ENCODE measurements around the gene FIGNL2. TPM values are rescaled to one million over a fixed set of nuclear protein-coding genes. Genes with fewer than 3 reads are reported as not detected.

Gene FIGNL2
- total RNA-seq, 6 experiments from 2014 or later = 0.14 to 1.8 (median 0.55) TPM

GRCh38 chr12:51825216-51825615, 23.3 kb downstream of the FIGNL2 start:
- no peak overlapping the region for H3K27ac ChIP-seq
- WGBS (ENCODE audit: insufficient coverage, low coverage, low lambda C conversion rate, missing lambda C conversion rate) = 100% methylated on average over 1 of the region's 5 CpGs
- TF ChIP-seq POLR2A (IDR thresholded peaks at IDR 0.05) (no peak), CTCF (IDR thresholded peaks at IDR 0.05) (no peak)
- peaks cover 0 to 8% (median 2%) of the 10 kb centered on the region in 4 donors for H3K4me1 ChIP-seq
- H3K9me3 ChIP-seq = no peaks in the 10 kb centered on the region
- intact Hi-C loops (cut with DNase I) = loop anchor here (10.0 kb wide), 2 partner anchors 50 to 400 kb away; partner anchors contain the start of gene SLC4A8 (in 1 of the 2)
- ATAC-seq (no peak), DNase-seq (no peak)
- no peaks in the 10 kb centered on the region for H3K36me3 ChIP-seq
- H3K4me3 ChIP-seq = no peak overlapping the region
- H3K27me3 ChIP-seq = no peaks in the 10 kb centered on the region

GRCh38 chr12:51823875-51824565, 24.5 kb downstream of the FIGNL2 start:
- Histone ChIP-seq H3K36me3 (no peaks in the 10 kb centered on the region), H3K27me3 (no peaks in the 10 kb centered on the region)
- 14% methylated on average over 2 of the region's 6 CpGs for WGBS (ENCODE audit: insufficient coverage, low coverage, low lambda C conversion rate, missing lambda C conversion rate)

GRCh38 chr12:51822956-51823355, 25.6 kb downstream of the FIGNL2 start:
- intact Hi-C loops (cut with DNase I) = loop anchor here (5.0 to 10.0 kb wide), 3 partner anchors 52 to 398 kb away; partner anchors contain the start of gene SLC4A8 (in 1 of the 2)
- DNase-seq = no peak
- Histone ChIP-seq H3K9me3 (no peaks in the 10 kb centered on the region), H3K4me1 (peaks cover 0 to 5% (median 1%) of the 10 kb centered on the region in 4 donors), H3K4me3 (no peak overlapping the region), H3K36me3 (no peaks in the 10 kb centered on the region), H3K27me3 (no peaks in the 10 kb centered on the region), H3K27ac (no peak overlapping the region)
- ATAC-seq = no peak
- WGBS (ENCODE audit: insufficient coverage, low coverage, low lambda C conversion rate, missing lambda C conversion rate) = 80% methylated on average over 4 of the region's 4 CpGs
- no peak for TF ChIP-seq POLR2A (IDR thresholded peaks at IDR 0.05)
- TF ChIP-seq CTCF (IDR thresholded peaks at IDR 0.05) = no peak

More at GRCh38 chr12:51823875-51824565, 24.5 kb downstream of the FIGNL2 start:
- Histone ChIP-seq H3K4me1 (peaks cover 0 to 8% (median 2%) of the 10 kb centered on the region in 4 donors), H3K4me3 (no peak overlapping the region), H3K27ac (no peak overlapping the region), H3K9me3 (no peaks in the 10 kb centered on the region)
- TF ChIP-seq CTCF (IDR thresholded peaks at IDR 0.05) (peak; percentile 51 to 69 (median 60)), POLR2A (IDR thresholded peaks at IDR 0.05) (no peak)
- DNase-seq (no peak), ATAC-seq (peak; percentile 59 to 80 (median 74))
- intact Hi-C loops (cut with DNase I) = loop anchor here (5.0 to 10.0 kb wide), 3 partner anchors 51 to 399 kb away; partner anchors contain the start of gene SLC4A8 (in 1 of the 2)

- no peak for ATAC-seq
- H3K4me3 ChIP-seq = no peak overlapping the region
Measured at GRCh38 chr12:51822261-51822616, 26.3 kb downstream of the FIGNL2 start.

More at GRCh38 chr12:51822261-51822616, 26.3 kb downstream of the FIGNL2 start:
- DNase-seq = no peak
- no peaks in the 10 kb centered on the region for H3K9me3 ChIP-seq
- H3K27me3 ChIP-seq = no peaks in the 10 kb centered on the region
- peaks cover 0 to 3% (median 0%) of the 10 kb centered on the region in 4 donors for H3K4me1 ChIP-seq
- no peaks in the 10 kb centered on the region for H3K36me3 ChIP-seq
- intact Hi-C loops (cut with DNase I) = loop anchor here (5.0 to 10.0 kb wide), 3 partner anchors 53 to 397 kb away; partner anchors contain the start of gene SLC4A8 (in 1 of the 2)
- WGBS (ENCODE audit: insufficient coverage, low coverage, low lambda C conversion rate, missing lambda C conversion rate) = 91% methylated on average over 8 of the region's 16 CpGs
- H3K27ac ChIP-seq = no peak overlapping the region
- TF ChIP-seq POLR2A (IDR thresholded peaks at IDR 0.05) (no peak), CTCF (IDR thresholded peaks at IDR 0.05) (no peak)

All from right lobe of liver (tissue), 6 donors.